ENCODE data around the gene ATP9B.
"Not testable (repeated sequence)": the region's sequence is repeated elsewhere in the genome, so short reads cannot be mapped to it uniquely, and the experiment has no call there.

ATP9B gene

GRCh38 chr18:79361766-79362522 is 292.8 kb downstream of the ATP9B start:
- DNase-seq (ENCODE audit: low read depth) = no peak

- DNase-seq (ENCODE audit: low read depth) = no peak
Observed at GRCh38 chr18:79365701-79366100, 296.5 kb downstream of the ATP9B start.

- DNase-seq (ENCODE audit: low read depth) = no peak
Observed at GRCh38 chr18:79366177-79367094, 297.2 kb downstream of the ATP9B start.

- no peak for DNase-seq (ENCODE audit: low read depth)
Observed at GRCh38 chr18:79367480-79367879, 298.3 kb downstream of the ATP9B start.

- DNase-seq (ENCODE audit: low read depth) = no peak
Observed at GRCh38 chr18:79367989-79368388, 298.8 kb downstream of the ATP9B start.

GRCh38 chr18:79368681-79369080 is 299.5 kb downstream of the ATP9B start:
- no peak for DNase-seq (ENCODE audit: low read depth)

GRCh38 chr18:79371561-79372121 is 302.4 kb downstream of the ATP9B start:
- DNase-seq (ENCODE audit: low read depth) = no peak

- DNase-seq (ENCODE audit: low read depth) = no peak
Observed at GRCh38 chr18:79372461-79372860, 303.3 kb downstream of the ATP9B start.

GRCh38 chr18:79372991-79373390 is 303.8 kb downstream of the ATP9B start:
- DNase-seq (ENCODE audit: low read depth) = no peak

GRCh38 chr18:79373736-79374135 is 304.5 kb downstream of the ATP9B start:
- no peak for DNase-seq (ENCODE audit: low read depth)

- no peak for DNase-seq (ENCODE audit: low read depth)
Observed at GRCh38 chr18:79374408-79375171, 305.4 kb downstream of the ATP9B start.

GRCh38 chr18:79375441-79376154 is 306.4 kb downstream of the ATP9B start:
- no peak for DNase-seq (ENCODE audit: low read depth)

GRCh38 chr18:79376661-79377060 is 307.5 kb downstream of the ATP9B start:
- DNase-seq (ENCODE audit: low read depth) = not testable (repeated sequence)

- DNase-seq (ENCODE audit: low read depth) = no peak
Observed at GRCh38 chr18:79377187-79377891, 308.1 kb downstream of the ATP9B start.

GRCh38 chr18:79378536-79379250 is 309.5 kb downstream of the ATP9B start:
- peak; percentile 72 for DNase-seq (ENCODE audit: low read depth)

GRCh38 chr18:79379251-79379905 is 310.2 kb downstream of the ATP9B start:
- no peak for DNase-seq (ENCODE audit: low read depth)

GRCh38 chr18:79379931-79380815 is 311.0 kb downstream of the ATP9B start:
- no peak for DNase-seq (ENCODE audit: low read depth)
